DMS 273 (cell line): Measurements from ENCODE around the gene TNKS2.
A peak's percentile ranks its signal among the peaks of the same experiment; 100 is the strongest.
"Not testable (repeated sequence)": the region's sequence is repeated elsewhere in the genome, so short reads cannot be mapped to it uniquely, and the experiment has no call there.

Source experiments
- DNase-seq: peaks from one replicate; lab custom pipeline; 2025; ENCODE audit not compliant: unreplicated experiment; lab: John Stamatoyannopoulos, UW

The TNKS2 gene

DNA sequence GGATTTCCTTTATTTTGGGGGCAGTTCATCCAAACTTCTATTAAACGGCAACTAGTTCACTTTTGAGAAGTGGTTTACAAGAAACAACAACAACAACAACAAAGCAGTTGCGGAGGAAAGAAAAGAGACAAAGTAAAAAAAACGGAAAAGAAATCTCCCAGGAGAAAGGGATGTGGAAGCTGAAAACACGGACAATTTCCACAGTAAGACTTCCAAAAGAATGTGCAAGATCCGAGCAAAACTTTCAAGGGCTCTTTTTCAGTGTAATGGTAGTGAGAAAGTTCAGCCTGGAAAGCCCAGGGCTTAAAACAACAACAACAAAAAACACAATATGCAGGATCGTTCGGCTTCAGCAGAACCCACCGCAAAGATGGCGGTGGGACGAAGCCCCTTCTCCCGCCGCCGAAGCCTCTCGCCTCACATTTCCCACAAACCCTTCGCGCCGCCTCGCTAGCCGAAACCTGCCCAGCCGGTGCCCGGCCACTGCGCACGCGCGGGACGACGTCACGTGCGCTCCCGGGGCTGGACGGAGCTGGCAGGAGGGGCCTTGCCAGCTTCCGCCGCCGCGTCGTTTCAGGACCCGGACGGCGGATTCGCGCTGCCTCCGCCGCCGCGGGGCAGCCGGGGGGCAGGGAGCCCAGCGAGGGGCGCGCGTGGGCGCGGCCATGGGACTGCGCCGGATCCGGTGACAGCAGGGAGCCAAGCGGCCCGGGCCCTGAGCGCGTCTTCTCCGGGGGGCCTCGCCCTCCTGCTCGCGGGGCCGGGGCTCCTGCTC is at the start of gene TNKS2:
Gene TNKS2, plus strand, starts transcription at position 553 of the 775 bp plus-strand sequence. CDS start 265 bp downstream, outside the sequence.
- peak; percentile 96 for DNase-seq

DNA sequence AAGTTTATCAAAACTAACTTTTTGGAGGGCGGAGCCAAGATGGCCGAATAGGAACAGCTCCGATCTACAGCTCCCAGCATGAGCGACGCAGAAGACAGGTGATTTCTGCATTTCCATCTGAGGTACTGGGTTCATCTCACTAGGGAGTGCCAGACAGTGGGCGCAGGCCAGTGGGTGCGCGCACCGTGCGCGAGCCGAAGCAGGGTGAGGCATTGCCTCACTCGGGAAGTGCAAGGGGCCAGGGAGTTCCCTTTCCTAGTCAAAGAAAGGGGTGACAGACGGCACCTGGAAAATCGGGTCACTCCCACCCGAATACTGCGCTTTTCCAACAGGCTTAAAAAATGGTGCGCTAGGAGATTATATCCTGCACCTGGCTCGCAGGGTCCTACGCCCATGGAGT is 48.6 kb upstream of the TNKS2 start:
- not testable (repeated sequence) for DNase-seq

DNA sequence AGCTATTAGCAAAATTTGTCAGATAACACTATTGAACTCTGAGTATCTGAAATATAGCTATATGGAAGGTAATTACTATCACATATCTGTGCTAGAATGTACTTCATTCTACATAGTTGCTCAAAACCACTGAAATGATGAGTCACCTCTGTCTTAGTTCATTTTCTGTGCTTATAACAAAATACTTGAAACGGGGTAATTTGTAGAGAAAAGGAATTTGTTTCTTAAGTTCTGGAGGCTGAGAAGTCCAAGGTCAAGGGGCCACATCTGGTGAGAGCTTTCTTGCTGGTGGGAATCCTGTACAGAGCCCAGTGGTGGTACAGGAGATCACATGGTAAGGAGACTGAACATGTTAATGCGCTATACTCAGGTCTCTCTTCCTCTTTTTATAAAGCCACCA is 41.9 kb upstream of the TNKS2 start:
- DNase-seq = no peak

DNA sequence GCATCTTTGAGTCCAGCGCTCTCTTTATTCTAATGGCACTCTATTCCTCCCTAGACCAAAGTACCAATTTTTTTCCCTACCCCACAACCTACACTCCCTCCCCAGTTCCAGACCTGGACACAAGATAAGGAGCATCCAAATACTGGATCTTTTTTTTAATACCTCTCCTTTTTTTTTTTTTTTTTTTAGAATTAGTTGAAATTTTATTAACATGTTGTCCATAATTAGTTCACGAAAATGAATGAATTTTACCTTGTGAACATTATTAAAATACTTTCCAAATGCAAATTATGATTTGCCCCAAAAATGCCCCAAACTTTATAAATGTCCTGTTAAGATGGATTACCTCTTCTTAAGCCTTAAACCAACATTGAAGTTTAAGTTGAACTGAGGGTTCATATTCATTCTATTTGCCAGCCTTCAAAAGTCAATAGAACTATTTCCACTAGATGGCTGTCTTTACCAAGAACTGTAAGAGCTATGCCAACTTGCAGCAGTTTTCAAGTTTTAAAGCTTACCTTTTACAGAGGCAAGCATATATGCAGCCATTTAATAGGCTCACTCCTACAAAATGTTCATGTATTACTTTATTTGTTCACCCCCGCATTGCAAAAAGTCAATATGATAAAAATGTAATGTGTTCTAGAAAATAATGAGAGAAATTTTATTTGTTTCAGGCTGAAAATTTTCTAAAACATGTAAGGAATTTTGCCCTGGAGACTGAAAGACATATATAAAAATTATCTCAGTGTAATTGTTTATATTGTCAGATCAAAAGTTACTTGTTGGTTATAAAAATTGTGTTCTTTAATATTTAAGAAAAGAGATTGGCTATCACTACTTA is 39.7 kb upstream of the TNKS2 start:
- DNase-seq = peak; percentile 66

DNA sequence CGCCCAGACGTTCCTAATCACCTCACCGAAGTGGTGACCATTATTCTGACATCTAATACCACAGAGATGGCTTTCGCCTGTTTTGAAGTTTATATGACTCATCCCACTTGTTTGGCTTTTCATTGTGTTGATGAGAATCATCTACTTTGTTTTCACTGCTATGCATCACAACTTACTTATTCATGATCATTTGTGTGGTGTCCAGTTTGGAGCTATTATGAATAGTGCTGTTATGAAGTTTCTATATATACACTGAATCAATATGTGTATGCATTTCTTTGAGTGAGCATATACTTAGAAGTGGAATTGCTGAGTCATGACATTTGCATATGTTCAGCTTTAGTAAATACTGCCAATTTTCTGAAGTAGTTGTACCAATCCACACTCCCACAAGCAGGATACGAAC is 38.6 kb upstream of the TNKS2 start:
- DNase-seq = peak; percentile 1

DNA sequence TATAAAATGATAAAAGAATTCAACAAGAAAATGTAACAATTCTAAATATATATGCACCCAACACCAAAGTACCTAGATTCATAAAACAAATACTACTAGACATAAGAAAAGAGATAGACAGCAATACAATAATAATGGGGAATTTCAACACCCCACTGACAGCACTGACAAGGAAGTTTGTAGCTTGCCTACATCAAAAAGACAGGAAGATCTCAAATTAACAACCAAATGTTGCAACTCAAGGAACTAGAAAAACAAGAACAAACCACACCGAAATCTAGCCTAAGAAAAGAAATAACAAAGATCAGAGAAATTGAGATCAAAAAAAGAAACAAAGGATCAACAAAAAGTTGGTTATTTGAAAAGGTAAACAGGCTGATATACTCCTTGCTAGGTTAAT is 36.5 kb upstream of the TNKS2 start:
- no peak for DNase-seq

DNA sequence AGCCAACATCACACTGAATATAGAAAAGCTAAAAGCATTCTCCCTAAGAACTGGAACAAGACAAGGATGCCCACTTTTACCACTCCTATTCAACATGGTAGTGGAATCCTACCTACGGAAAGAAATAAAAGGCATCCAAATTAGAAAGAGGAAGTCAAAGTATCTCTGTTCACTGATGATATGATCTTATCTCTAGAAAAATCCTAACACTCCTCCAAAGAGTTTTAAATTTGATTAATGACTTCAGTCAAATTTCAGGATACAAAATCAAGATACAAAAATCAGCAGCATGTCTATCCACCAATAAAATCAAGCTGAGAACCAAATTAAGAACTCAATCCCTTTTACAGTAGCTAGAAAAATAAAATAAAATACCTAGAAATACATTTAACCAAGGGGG is 35.3 kb upstream of the TNKS2 start:
- DNase-seq = no peak

DNA sequence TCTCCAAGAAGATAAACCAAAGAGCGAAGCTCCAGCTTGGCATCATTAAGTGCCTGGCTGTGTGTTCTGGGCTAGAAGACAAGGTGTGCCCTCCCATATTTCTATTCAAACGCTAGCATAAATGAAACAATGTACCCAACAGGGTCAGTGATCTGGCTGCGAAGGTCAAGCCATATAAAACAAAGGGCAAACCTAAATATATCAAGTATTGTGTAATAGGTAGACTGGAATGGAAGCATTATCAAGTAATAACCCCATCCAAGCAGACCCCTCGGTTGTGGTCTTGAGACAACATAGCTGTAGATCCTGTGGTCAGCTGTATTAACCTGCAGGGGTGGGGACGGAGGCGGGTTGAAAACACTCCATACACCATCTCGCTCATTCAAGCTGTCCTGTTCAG is 31.6 kb upstream of the TNKS2 start:
- no peak for DNase-seq

DNA sequence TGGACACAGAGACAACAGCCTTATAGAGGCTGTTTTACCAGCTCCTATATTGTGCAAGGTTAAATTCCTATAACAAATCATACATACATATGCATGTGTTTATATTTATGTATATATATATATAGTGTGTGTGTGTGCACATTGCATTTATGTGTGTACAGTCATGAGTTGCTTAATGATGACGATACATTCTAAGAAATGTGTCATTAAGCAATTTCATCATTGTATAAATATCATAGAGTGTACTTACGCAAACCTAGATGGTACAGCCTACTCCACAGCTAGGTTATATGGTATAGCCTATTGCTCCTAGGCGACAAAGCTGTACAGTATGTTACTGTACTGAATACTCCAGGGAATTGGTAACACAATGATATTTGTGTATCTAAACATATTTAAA is 30.1 kb upstream of the TNKS2 start:
- no peak for DNase-seq

DNA sequence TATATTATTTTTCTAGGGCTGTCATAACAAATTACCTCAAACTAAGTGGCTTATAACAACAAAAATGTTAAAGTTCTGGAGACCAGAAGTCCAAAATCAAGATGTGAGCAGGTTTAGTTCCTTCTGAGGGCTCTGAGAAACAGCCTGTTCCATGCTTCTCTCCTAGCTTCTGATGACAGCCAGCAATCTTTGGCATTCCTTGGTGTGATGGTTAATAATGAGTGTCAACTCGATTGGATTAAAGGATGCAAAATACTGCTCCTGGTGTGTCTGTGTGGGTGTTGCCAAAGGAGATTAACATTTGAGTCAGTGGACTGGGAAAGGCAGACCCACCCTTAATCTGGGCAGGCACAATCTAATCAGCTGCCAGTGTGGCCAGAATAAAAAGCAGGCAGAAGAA is 26.3 kb upstream of the TNKS2 start:
- no peak for DNase-seq

DNA sequence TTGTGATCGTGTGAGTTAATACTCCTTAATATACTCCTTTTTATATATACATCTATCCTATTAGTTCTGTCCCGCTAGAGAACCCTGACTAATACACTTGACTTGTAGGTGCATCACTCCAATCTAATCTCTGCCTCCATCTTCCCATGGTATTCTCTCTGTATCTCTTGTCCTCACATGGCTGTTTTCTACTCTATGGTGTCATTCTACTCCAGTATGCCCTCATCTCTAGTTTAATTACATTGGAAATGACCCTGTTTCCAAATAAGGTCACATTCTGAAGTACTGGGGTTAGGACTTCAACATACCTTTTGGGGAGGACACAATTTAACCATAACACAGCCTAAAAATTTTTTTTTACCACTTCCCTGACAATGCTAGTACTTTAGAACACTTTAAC is 25.8 kb upstream of the TNKS2 start:
- DNase-seq = no peak

DNA sequence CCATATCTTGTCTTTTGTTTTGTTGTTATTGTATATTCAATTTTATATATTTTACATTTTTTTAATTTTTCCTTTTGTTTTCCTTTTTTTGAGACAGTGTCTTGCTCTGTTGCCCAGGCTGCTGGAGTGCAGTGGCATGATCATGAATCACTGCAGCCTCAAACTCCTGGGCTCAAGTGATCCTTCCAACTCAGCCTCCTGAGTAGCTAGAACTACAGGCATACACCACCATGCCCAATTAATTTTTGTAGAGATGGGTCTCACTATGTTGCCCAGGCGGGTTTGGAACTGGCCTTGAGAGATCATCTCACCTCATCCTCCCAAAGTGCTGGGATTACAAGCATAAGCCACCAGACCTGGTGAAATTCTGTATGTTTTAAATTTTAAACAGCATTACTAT is 25.4 kb upstream of the TNKS2 start:
- DNase-seq = no peak

DNA sequence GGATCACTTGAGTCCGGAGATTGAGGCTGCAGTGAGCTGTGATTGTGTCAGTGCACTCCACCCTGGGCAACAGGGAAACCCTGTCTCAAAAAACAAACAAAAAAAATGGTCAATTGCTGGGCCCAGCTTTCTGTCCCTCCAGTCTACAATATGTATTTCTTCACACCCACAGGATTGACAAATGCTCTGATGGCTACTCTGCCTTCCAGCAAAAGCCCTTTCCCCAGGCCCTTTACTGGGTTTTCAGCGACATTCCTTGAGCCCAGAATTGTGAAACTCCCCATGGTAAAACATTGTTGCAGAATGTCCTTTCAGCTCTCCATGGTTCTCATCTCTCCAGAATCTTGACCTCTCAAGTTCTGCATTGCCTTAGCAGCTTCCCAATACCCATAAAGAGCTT is 23.7 kb upstream of the TNKS2 start:
- no peak for DNase-seq

DNA sequence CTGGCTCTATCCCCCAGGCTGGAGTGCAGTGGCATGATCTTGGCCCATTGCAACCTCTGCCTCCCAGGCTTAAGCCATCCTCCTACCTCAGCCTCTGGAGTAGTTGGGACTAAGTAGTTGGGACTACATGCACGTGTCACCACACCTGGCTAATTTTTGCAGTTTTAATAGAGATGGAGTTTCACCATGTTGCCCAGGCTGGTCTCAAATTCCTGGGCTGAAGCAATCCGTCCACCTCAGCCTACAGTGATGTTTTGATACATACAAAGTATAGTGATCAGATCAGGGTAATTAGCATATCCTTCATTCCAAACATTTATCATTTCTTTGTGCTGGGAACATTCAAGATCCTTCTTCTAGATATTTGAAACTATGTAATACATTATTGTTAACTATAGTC is 22.5 kb upstream of the TNKS2 start:
- DNase-seq = no peak

DNA sequence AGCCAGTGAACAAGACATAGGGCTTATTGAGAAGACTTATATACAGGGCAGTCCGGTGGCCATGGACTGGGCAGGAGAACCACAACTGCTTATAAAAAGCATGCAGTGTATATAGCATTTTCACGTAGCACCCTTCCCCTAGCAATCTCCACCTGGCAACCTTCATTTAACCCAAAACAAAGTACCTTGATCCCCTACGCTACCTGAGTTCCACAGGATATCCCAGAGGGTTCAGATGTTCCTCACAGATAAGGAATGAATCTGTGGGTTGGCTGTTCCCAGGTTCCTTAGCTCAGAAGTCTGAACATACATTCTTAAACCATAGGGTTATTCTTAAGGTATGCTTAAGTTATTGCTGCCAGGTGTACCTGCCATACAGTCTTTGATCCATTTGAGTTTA is 22.0 kb upstream of the TNKS2 start:
- no peak for DNase-seq

DNA sequence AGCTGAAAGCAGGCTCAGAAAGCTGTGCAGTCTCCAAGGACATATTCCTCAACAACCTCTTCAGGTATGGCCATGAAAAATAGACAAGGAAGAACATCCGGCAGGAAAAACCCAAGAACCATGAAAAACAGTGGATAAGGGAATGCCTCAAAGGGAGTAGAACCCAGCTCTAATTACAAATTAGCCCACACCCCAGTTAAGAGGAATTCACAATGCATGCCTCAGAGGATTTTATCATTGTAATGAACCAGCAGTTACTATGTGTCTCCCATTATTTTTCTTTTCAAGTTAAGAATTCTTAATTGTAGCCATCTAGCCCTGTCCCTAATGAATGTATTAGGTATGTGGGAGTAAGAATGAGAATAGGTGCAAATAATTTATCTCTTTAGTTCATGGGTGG is 19.7 kb upstream of the TNKS2 start:
- DNase-seq = no peak

DNA sequence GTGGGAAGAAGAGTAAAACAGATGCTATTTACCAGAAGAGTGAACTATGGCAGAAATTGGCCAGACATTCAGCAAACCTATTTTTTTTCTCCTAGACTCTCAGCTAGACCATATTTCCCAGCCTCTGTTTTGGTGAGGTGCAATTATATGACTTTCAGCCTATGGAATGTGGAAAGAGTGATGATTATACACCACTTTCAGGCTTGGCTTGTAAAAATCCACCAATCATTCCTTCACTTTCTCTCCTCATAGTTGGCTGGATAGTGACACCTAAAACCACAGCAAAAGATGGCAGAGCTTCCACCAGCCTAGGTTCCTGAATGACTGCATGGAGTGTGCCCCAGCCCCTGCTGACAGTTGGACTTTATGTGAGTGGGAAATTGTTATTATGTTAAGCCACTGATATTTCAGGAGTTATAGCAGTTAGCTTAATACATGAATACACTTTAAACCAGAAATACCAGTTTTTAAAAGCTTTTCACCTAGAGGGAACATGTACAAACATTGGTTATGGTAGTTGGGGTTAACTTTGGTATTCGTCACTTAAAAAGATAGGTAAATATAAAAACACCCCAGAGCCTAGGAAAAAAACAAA is 19.1 kb upstream of the TNKS2 start:
- no peak for DNase-seq

DNA sequence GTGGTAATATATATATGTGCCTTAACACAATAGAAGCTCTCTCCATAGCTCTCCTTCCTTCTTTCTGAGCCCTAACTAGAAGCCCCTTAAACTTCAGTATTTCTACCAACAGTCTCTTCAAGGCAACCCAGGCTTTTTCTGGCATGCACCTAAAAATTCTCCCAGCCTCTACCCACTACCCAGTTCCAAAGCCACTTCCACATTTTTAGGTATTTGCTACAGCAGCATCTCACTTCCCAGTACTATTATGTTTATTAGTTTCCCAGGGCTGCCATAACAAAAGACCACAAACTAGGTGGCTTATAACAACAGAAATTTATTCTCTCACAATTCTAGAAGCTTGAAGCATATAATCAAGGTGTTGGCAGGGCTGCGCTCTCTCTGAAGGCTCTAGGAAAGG is 15.7 kb upstream of the TNKS2 start:
- DNase-seq = no peak

DNA sequence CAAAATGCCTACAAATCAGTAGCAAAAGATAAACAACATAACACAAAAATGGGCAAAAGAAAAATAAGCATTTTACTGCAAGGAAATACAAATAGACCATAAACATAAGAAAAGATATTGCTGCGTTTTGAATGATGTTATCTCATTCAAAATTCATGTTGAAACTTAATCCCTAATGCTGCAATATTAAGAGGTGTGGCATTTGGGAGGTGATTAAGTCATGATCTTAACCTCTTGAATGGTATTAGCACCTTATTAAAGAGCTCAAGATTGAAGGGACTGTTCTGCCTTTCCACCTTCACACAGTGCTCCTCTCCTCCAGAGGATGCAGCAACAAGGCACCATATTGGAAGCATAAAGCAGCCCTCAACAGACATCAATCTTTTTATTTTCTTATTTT is 12.4 kb upstream of the TNKS2 start:
- DNase-seq = no peak

DNA sequence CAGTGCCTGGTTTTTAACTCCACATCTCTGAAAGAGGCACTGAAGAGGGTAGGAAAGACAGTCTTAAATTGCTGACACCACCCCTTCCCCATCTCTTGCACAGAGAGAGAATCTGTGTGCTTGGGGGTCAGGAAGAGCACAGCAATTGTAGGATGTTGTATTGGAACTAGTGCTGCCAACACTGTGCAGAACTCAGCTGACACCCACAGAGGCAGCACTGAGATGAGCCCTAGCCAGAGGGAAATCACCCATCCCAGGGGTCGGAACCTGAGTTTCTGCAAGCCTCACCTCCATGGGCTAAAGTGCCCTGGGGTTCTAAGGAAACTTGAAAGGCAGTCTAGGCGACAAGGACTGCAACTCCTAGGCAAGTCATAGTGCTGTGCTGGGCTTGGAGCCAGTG is 11.0 kb upstream of the TNKS2 start:
- DNase-seq = no peak

DNA sequence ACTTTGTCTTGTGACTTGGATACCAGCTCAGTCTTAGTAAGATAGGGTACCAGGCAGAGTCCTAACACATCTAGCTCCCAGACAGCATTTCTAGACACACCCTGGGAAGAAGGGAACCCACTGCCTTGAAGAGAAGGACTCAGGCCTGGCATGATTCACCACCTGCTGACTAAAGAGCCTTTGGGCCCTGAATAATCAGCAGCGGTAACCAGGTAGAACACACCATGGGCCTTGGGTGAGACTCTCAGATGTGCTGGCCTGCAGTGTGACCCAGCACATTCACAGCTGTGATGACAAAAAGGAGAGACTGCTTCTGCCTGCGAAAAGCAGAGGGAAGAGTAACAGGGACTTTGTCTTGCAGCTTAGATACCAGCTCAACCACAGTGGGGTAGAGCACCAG is 10.4 kb upstream of the TNKS2 start:
- no peak for DNase-seq

DNA sequence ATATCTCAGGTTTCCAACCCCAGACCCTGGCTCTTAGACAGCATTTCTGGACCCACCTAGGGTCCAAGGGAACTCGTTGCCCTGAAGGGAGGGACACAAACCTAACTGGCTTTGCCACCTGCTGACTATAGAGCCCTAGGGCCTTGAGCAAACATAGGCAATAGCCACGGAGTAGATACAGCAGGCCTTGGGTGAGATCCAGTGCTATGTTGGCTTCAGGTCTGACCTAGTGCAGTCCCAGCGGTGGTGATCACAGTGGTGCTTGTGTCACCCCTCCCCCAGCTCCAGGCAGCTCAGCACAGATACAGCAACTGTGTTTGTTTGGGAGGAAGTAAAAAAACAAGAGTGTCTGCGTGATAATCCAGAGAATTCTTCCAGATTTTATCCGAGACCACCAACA is 9.7 kb upstream of the TNKS2 start:
- DNase-seq = no peak
